Activated CD4-positive, CD25-positive, alpha-beta regulatory T cell (primary cell): Measurements from ENCODE around the gene SYNGR4.

Source experiments
- DNase-seq, 4 experiments: peaks; one replicate each; lab custom pipeline; 2025; lab: John Stamatoyannopoulos, UW

The SYNGR4 gene

DNA sequence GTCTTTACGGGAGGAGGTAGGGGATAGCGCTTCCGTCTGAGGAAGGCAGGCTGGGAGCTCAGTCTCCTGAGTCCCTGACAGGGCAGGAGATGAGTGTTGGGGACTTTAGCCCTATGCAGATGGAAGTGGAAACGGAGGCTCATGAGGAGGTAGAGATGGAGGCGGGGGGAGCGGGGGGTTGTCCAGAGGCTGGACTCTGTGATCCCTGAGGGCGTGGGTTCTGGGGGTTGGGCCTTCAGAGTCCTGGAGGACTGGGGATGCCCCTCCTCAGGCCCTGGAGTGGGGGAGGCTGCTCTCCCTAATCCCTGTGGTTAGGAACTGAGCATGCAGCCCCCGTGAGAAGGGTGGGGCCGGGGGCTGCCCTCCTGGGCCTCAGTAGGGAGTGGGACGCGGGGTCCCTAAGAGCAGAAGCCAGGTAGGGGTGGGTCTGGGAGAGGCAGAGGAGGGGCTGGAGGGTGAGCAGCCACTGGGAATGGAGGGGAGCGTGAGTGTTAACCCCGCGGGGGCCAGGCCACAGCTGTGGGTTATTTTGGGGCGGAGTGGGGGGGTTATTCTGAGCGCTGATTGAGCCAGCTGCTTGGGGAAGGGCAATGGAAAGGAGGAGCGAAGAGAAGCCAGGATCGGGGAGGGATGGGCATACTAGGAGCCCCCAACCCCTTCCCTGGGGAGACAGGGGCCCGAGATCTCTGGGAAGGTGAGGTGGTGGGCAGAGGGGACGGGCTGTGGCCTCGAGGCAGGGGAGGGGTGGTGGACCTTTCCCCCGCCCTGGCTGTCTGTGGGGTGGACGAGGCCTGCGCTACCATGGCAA is 32.1 kb downstream of the SYNGR4 start:
- no peak for DNase-seq

DNA sequence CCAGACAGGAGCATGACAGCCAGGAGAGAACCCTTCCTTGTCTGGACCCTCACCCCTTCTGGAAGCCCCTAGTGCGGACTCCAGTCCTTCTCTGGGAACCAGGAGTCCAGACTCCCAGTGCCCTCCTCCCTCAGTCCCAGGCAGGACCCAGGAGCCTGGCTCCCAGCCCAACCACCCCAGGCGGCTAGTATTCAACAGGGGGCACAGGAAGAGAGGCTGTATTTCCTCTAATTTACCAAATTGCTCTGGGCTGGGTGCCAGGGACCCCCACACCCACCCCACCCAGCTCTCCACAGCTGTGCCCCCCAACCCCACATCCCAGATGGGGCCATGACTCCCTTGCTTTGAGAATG is 32.6 kb downstream of the SYNGR4 start:
- DNase-seq: no peak

GRCh38 chr19:48397263-48398101 is 33.3 kb downstream of the SYNGR4 start:
- DNase-seq: no peak

GRCh38 chr19:48398102-48398374 is 33.9 kb downstream of the SYNGR4 start:
- DNase-seq: no peak

DNA sequence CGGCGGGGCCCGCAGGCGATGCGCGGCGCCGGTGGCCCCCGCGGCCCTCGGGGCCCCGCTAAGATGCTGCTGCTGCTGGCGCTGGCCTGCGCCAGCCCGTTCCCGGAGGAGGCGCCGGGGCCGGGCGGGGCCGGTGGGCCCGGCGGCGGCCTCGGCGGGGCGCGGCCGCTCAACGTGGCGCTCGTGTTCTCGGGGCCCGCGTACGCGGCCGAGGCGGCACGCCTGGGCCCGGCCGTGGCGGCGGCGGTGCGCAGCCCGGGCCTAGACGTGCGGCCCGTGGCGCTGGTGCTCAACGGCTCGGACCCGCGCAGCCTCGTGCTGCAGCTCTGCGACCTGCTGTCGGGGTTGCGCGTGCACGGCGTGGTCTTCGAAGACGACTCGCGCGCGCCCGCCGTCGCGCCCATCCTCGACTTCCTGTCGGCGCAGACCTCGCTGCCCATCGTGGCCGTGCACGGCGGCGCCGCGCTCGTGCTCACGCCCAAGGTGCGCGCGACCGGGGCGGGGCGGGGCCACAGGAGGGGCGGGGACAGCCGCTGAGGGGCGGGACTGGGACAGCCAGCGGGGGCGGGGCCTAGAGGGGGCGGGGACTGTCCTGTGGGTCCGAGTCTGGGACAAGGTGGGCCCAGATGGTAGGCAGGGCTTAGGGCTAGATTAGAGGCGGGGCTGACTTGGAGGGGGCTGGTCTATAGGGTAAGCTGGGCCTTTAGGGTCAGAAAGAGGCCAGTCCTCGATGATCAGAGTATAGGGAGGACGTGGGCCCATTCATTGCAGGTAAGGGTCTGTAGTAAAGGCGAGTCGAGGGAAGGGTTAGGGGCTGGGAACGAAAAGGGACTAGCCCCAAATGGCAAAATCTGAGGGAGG is 34.4 kb downstream of the SYNGR4 start:
- DNase-seq: peak; percentile 66 to 85 (median 78)

DNA sequence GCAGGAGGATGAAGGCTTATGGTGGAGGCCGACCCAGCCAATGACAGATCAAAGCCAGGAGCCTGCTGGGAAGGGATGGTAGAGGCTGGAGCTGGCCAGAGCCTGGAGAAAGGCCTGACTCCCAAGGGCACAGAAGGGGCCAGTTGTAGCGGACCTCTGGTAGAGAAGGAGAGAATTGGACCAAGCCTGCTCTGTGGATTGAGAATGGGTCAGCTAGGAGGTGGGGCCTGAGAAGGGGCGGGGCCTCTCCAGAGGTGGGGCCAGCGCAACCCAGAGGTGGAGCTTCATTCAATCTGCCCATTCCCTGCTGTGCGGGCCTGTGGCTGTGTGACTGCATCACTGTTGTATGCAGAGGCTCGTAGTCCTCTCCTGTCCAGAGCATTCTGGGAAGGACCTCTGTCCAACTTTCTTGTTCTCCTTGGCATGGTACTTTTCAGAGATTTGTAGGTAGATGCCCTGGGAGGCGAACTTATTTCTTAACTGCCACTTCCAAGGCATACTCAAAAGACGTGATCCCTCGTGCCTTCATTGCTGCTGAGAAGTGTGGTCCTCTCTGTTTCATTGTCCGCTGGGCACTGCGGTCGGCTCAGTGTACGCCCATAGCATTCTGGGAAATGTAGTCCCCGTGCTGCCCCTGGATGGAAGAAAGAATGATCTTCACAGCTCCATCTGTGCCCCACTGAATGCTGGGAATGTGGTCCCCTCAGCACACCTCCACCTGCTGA is 36.0 kb downstream of the SYNGR4 start:
- DNase-seq: no peak

- DNase-seq: no peak
These were observed 37.1 kb downstream of the SYNGR4 start for GRCh38 chr19:48401287-48401686.

DNA sequence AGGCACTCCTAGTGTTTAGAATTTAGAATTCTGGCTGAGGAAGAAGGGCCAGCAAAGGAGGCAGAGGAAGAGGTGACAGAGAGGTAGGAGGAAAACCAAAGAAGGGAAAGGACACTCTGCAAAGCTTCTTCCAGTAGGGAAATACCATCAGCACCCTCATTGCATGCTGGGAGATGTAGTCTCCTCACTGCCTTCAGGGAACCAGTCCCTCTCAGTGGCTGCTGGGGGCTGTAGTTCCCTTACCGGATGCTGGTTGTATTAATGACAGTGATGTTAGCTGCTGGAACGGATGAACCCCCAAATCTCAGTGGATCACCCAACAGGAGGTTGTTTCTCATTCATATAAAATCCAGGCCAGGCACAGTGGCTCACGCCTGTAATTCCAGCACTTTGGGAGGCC is 39.4 kb downstream of the SYNGR4 start:
- DNase-seq: peak in 1 of 4 experiments; percentile 18

GRCh38 chr19:48405010-48405659 is 41.0 kb downstream of the SYNGR4 start:
- no peak for DNase-seq

- no peak for DNase-seq
These were observed 41.7 kb downstream of the SYNGR4 start for GRCh38 chr19:48405850-48406249.

GRCh38 chr19:48413879-48414587 is 49.9 kb downstream of the SYNGR4 start:
- no peak for DNase-seq

GRCh38 chr19:48415395-48415794 is 51.2 kb downstream of the SYNGR4 start:
- DNase-seq: peak; percentile 32 to 58 (median 38)

GRCh38 chr19:48415806-48416221 is 51.6 kb downstream of the SYNGR4 start:
- DNase-seq: no peak

GRCh38 chr19:48417421-48417820 is 53.3 kb downstream of the SYNGR4 start:
- DNase-seq: no peak

DNA sequence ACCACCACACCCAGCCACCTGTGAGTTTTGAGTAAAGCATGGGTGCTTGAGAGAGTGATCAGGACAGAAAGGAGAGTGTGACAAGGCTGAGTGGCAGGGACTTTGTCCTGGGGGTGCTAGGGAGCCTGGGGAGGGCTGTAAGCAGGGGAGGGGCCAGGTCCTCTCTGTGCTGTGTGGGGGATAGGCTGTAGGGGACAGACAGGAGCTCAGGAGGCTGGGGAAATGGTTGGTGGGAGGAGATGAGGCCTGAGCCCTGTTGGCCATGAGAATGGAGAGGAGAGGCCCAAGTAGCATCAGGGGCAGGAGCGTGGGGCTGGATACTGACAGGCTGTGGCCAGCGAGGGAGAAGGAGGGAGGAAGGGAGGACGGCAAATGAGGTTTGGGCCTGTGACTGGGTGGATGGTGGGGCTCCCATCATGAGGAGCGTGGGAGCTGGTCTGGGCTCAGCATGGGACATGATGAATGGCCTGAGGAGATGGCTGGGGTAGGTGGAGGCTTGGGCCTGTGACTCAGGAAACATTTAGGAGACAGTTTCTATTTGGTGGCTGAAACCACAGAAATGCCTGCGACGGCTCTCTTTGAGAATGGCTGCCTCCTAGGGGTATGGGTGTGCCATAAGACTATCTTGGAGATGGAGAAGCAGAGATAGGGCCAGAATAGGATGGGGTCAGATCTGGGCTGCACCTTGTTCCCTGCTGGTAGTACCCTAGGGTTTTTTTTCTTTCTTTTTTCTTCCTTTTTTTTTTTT is 54.3 kb downstream of the SYNGR4 start:
- no peak for DNase-seq

DNA sequence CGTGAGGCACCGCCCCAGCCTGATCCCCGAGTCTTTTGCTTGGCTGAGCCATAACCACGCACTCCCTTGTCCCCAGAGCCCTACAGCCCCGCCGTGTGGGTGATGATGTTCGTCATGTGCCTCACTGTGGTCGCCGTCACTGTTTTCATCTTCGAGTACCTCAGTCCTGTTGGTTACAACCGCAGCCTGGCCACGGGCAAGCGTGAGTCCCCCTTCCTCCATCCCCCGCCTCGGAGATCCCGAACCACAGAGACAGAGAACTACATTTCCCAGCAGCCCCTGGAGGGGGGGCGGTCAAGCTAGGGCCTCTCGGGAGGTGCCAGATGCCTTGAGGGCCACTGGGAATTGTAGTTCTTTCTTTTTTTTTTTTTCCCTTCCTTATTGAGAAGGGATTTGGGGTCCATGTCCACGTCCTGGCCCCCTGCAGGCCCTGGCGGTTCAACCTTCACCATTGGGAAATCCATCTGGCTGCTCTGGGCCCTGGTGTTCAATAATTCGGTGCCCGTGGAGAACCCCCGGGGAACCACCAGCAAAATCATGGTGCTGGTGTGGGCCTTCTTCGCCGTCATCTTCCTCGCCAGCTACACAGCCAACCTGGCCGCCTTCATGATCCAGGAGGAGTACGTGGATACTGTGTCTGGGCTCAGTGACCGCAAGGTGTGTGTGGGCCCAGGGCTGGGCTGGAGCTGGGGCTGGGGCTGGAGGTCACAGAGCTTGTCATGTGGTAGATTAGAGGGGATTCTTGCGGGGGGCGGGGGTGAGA is 55.2 kb downstream of the SYNGR4 start:
- DNase-seq: peak; percentile 15 to 34 (median 24)

DNA sequence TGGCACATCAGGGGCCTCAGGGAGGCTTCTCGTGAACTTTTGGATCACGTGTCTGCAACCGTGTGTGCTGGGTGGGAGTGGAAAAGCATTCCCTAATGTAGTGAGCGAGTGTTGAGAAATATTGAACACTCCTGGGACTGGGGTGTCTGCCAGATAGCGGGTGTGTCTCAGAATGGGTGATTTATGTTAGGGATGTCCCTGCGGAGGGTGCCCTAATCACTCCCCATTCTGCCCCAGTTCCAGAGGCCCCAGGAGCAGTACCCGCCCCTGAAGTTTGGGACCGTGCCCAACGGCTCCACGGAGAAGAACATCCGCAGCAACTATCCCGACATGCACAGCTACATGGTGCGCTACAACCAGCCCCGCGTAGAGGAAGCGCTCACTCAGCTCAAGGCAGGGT is 57.4 kb downstream of the SYNGR4 start:
- no peak for DNase-seq

DNA sequence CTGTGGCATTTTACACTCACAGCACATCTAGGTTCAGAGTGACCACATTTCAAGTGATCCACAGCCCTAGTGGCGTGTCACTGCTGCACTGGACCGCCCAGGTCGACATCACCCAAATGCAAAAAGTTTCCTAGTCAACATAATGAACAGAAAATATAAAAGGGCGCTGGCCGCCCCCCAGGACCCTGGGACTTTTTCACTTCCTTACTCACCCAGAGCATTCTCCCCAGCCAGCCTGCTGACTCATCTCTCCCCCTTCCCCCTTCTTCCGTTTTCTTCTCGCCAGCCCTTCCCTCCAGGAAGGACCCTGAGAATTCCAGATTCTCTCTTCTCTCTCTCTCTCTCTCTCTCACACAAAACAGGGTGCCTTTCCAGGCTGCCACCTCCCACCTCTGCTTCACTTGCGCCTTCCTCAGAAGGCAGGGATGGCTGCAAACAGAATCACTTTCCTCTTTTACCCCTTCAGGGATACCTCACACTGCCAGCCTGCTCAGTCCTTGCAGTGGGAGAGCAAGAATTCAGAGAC is 60.6 kb downstream of the SYNGR4 start:
- no peak for DNase-seq
